GM18858 (cell line): ENCODE measurements around the gene SH3BP4.

Source experiments
- ATAC-seq: cut with Tn5 transposase; IDR thresholded peaks from one replicate; pipeline ENCODE4 v1.9.1; 2021; ENCODE audit not compliant: unreplicated experiment

Gene SH3BP4

DNA sequence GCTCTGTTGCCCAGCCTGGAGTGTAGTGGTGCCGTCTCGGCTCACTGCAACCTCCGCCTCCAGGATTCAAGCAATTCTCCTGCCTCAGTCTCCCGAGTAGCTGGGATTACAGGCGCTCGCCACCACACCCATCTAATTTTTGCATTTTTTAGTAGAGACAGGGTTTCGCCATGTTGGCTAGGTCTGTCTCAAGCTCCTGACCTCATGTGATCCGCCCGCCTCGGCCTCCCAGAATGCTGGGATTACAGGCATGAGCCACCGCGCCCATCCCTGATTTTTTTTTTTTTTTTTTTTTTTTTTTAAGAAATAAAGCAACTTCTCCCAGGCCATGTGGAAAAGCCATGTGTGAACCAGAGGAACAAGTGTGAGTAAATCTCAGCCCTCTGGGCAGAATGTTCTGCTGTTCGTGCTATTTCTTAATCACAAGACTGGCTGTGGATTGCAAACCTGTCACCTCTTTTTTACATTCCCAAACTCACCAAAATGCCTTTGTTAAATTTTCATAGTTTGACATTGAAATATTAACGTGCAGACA is 6.4 kb upstream of the SH3BP4 start:
- no peak for ATAC-seq

DNA sequence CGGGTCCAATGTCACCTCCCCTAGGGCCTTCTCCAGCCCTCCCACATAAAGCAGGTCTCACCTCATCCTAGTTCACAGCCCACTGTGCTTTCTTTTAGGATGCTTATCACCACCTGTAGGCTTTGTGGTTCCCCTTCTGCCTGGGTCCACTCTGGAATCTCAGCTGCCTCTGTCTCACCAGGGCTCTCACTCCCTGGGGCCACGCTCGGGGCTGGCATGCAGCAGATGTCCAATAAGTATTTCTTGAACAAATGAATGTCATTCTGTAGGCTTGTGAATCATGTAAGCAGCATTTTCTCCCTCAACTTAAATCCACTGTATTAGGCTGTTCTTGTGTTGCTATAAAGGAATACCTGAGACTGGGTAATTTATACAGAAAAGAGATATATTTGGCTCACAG is 4.3 kb upstream of the SH3BP4 start:
- ATAC-seq = no peak

DNA sequence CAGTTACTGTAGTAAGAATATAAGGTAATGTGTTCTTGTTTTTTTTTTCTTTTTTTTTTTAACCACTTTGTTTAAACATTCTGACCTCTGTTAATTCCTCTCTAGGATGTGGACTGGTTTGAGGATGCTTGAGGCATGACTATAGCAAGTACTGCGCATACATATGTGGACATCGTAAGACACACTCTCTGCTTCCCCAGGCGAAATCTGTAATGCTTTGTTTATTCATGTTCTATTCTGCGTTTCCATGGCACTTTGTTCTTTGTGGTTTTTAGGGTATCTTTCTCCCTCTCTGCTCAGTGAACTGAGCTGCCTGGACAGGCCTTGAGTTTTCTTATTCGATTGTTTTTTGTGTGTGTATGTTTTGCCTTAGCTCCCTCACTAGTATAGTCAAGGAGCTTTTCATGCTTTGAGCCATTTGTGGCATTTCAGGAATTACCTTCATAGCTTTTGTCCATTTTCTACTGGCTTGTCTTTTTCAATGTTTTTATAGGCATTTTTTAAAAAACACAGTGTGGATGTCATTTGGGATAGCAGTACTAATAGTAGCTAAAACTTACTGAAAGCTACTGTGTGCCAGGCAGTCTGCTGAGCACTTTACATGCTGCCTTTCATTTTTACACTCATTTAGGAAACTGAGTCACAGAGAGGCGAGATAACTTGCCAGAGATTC is 1.9 kb upstream of the SH3BP4 start:
- ATAC-seq = no peak

DNA sequence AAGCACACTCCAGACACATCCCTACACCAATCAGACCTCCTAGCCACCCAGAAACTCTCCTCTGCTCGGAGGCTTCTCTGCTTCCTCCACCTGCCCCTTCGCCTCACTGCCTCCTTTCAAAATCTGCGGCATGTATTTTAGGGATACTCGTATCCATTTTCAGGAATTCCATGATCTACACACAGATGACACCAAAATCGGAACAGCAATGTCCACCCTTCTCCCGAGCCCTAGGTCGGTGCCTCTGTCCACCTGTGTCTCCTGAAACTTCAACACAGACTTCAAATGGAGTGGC is 1.4 kb upstream of the SH3BP4 start:
- ATAC-seq = no peak

DNA sequence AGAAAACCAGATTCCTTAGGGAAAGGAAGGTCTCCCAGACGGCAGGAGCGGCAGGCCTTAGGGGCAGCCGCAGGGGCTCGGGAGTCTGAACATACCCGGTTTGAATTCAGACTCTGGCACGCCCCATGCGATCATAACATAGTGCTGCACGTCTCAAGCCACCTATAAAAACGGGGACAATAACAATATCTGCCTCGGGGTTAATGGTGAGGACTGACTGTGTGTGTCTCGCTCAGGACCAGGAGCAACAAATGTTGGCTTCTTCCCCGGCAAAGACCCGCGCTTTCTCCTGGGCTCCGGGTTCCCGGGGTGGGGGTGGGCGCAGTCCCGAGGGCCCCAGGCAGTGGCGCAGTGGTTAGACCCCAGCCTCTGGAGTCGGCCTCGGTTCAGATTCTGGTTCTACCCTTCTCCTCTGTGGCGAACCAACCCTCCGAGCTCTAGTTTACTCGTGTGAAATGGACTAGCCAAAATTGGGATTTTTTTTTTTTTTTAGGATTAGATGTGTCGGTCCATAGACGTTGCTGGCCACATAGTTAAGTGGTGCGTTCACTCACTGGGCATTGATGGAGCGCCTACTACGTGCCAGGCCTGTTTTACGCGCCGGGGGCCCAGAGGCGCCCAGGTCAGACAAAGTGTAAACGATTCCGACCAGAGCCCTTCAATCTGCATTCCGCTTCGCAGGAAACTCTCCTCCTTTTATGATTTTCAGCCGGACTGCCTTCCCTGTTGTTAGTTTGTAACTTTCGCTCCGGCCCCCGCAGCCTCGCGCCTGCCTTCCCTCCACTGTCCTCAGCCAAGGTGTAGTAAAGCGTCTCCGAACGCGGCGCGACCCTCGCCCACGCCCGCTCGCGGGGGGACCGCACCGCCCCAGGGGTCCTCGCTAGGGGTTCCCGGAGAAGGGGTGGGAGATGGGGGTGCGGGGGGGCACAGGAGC is 820 bp upstream of the SH3BP4 start:
- no peak for ATAC-seq

DNA sequence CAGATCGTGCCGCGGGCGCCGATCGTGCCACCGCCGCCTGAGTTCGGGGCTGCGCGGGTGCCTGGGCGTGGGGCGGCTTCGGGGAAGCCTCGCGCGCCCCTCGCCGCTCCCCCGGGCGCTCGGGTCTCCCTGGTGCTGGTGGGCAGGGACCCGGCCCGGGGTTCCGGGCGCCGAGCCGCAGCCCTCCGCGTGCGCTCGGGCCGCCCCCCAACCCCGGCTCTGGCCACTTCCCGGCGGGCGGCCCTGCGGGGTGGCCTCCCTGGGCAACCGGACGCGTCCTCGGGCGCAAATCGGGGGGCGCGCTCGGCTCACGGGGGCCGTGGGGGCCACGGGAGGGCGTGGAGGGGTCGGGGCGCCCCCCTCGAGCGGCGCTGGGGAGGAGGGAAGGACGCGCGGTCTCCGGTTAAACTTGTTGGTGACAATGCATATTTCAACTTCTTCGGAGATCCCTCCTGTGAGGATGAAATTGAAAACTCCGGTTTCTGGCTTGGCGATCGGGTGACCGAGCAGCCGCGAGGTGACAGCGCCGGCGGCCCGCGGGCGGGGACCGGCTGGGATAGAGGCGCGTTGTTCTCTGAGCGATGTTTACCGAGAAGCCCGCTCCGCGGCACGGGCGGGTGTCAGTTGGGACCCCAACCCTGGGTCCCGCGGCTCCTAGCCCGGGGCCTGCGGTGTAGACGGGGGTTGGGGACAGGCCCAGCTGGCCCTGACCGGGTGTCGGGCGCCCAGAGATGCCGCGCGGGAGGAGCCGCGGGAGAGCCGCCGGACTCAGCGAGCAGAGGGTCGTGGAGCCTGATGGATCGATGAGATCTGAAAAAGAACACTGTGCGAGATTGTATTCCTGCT is 676 bp downstream of the SH3BP4 start:
- no peak for ATAC-seq

DNA sequence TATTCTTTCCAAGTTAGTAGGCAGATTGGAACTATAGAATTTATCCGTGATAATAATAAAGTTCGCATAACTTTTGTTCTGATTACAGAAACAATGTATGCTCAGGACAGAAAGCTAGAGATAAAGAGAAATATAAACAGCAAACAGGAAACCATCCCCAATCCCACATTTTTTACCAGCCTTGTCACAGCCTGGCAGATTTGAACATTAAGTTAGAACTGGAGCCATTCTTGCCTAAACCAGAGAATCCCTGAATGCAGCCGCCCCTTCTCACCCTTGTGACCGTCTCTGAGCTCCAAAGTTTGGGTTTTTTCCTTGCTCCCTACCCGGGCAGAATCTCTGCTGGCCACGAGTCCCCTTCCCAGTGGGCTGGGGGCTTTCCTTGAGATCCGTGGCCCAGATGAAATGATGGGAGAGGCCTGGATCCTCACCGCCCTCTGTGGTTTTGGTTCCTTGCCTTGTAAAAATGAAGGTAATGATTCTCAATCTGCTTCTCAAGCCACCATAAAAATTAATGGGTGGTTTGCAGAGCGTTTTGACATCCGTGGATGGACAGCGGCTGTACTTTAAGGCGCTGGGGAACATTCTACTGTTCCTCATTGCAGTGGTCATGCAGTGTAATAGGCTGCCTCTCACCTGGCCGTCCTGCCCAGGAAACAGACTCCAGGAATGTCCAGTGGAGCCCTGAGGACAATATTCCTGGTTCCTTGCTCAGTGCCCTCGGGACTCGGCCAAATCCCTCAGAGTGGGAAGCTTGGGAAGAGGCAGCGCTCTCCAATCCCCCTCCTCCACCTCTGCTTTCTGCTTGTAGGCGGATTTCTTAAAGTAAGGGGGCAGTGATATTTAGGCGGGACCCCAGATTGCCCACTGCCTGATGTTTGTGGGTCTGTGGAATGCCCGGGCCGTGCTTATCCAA is 1.6 kb downstream of the SH3BP4 start:
- ATAC-seq = no peak

DNA sequence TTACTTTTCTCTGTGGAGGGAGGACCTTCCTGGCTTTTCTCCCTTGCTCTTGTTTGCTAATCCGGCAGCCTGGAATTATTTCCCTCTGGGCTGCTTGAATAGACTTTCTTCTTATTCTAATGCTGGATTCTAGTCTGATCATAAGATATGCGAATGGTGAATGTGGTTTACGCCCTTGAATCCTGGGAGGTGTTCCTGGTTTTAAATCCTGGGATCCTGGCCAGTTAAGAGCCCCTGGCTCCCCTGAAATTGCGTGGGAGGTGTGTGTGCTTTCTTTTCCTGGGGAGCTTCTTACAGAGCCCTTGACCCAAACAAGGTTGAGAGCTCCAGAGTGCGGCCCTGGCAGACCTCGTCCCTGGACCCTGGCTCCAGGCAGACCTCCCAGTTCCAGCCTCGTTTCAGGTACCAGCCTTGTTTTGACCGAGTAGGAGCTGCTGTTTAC is 2.8 kb downstream of the SH3BP4 start:
- no peak for ATAC-seq

DNA sequence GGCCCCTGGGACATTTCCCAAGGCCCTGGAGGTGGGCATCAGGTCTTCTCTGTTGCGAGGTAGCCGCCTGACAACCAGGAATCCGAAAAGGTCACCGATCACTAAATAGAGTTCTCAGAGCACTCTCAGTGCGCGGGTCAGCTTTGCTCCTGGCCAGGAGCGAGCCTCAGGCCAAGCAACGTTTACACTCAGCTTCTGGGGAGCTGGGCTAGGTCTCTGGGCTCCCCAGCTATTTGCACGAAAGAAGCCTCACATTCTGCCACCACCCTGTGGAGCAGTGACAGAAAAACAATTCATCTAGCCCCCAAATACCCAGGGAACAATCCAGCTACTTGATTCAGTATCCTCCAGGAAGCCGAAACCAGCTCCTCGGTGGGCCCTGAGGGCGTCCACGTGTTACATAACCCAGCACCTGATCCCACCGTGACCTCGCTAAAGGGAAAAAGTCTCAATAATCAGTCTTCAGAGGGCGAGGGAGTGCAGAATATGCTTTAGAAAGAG is 3.3 kb downstream of the SH3BP4 start:
- no peak for ATAC-seq

DNA sequence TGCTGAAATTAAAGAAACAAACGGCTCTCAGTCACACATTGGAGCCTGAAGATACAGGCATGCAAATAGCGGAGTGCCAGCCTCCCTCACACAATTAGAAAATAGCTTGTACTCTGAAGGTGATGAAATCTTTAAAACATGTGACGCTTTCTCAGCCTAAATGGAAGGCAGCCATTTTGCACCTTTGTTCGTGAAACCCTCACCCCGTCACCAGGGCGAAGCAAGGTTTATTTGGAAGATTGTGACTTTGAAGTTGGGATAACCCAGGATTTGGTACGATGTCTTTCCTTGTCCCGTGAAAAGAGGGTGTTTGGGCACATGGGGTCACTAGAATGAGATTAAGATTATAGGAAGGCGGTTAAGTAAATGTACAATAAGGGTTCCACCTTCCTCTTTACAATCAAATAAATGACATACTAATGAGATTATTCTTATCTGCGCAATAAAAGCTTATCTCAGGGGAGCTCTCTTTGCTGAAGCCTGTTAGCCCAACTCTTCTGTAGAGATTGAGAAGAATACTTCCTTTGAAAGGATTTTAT is 4.2 kb downstream of the SH3BP4 start:
- ATAC-seq = no peak

DNA sequence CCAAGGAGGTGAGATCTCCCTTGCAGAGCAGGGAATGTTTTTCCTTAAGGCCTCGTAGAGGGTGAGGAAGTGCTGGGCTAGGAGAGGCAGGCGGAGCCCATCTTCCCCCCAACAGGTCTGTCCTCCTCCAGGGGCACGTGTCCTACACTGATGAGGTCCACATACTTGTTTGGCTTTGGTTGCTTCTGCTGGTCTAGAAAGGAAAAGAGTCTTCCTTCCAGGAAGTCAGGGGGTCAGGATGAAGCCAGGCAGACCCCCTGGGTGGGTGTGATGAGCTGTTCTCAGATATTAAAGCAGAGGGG is 6.0 kb downstream of the SH3BP4 start:
- no peak for ATAC-seq

DNA sequence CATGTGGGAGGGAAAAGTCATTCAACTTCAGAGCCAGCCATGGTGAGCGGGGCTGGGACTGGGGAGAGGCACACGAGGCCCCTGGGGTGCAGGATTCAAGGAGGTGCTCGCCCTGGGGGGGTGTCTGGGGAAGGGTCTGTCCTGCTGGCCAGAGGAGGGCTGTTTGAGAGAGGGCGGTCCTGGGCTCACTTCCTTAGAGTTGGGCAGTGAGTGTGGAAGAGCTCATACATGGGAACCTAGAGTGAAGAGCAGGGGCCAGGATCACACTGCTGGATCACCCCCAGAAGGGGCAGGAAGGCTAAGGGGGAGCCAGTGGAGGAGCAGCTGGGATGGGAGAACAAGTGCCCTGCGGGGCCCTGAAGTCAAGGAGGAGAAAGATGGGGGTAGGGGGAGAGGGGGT is 6.5 kb downstream of the SH3BP4 start:
- ATAC-seq = no peak

DNA sequence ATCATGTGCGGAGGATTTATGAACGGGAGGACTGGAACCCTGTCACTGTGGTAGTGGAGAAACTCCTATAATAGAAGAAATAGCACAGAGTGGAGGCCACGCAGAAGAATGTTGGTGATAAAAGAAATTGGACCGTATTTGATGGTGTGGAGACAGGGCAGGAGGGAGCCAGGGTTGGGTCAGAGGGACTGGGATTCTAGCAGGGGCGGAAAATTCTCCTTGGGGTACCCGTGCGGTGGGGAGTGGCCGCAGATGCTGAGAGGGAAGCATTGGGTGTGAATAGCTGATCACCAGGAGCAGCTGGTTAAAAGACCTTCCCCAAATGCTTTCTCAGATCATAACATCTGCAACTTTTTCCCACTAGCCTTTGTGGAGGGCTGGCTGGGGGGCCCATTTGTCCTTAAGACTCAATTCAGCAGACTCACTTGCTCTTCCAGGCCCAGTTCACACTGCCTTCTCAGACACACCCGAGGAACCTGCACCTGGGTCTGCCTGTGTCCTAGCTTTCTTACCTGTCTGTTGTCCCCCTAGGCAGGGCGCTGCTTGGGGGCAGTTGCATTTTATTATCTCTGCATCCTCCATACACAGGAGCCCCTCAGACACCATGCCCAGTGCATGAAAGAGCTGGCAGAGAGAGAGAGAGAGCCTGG is 7.1 kb downstream of the SH3BP4 start:
- ATAC-seq = no peak

DNA sequence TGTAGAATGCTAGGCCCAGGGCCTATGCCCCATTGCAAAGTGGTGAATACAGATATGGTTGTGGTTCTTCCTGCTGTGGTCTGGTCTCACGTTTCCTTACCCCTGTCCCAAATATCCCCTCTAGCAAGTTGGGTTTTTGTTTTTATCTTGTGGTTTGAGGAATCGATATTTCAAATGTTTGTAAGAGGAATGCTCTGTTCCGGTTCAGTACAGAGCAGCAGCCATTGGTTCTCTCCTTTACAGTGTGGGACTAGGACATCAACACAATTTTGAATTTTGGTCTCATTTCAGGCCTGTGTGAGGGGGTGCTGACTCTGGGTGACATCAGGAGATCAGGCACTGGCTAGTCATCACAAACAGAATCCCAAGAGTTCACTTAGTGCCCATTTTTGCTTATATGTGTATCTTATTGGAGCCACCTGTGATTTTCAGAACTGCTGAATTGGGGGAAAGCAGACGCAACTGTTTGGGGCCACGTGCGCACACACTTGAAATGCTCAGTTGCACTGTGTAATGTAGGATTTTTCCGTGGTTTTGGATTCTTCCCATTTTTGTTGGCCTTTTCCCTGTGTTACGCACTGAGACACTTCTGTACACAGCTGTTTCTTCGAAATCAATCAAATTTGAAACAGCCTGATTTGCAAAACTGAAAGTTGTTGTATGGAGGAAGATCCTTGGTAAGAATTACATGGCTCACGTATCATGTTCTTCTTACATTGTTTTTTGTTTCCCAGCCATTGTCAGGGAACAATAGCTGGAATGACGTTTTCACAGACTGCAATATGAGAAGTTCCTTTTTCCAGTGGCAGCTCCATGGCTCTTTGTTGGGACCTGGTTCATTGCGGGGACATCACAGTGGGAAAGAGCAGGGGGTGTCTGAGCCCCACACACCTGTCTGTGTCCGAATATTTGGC is 8.6 kb downstream of the SH3BP4 start:
- ATAC-seq = no peak

DNA sequence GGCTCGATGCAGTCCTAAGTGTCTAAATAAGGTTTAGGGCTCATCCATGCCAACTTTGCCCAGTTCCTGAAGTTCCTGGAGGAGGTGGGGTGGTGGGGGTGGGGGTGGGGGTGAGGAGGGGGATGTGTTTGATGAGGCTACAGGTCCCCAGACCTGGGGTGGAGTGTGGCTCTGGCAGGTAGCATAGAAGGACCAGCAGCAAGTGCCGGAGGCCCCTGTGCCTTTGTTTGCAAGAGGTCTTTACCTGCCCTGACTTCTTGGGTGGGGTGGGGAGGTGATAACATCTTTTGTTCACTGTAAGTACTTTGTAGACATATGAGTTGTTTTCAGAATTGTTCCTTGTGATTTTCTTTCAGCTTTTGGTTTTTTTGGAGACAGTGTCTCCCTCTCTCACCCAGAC is 10.0 kb downstream of the SH3BP4 start:
- no peak for ATAC-seq

DNA sequence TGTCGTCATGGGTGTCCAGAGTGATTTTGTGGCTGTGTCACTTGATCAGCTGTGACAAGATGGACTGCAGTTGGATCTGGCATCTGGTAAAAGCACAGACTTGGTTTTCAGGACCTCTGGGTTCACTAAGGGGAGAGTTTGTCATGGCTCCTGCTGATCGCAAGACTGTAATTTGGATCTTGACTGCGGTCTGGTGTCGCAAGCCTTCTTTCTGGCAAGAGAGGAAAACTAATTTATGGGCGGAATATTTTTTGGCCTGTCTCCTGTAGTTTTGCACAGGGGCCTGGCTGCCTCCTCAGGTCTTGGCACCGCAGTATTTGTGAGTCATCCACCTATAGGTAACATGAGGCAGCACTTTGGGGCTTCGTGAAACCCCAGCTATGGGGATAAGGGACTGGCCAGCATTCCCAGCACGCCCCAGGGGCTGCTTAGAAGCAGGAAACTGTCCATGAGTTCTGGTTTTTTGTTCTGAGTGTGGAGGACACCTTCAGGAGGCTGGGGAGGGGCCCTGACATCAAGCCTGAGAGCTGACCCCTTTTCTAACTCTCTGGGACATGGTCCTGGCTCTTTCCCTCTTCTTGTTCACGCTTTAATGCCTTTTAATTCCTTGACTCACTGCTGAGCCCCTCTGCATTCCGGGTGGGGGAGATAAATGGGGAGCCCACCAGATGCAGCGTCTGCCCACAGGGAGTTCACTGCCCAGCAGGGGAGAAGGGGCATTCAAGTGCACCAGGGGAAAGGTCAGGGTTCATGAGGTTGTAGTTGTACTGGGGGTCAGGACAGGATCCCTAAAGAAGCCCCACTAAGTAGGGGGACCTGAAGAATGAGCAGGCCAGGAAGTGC is 12.2 kb downstream of the SH3BP4 start:
- no peak for ATAC-seq

DNA sequence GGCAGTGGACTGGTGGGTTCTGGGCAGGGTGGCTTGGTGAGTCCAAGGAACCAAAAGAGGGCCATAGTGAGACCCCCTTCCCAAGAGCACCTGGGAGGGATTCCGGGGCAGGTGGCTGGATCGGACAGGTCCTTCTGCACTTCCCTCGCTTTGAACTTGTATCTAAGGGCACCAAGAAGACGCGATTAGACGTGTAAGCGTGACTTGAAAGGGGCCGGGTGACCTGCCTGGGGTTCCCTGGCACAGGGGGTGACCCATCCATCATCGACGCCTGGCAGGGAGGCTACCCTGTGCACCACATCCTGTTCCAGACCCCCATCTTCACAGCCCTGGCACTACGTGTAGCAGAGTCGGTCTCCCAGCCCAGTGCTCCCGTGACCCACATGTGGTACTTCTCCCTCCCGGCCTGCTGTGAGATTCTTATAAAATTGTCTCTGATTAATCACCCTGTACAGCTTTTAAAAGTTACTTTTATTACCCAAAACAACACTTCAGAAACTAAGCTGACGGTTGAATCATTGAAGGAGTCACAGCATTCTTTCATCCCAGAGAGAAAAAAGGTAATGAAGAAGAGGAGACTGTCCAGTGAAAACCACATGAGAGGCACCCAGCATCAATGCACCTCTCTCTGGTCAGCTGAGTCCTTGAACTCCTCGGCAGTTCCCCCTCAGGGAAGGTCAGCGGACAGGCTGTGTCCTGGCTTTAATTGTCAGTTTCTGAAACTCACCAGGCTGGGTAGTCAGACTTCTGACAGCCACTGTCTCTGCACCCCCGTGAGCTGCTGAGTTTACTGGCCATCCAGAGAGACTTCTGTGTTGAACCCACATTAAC is 13.0 kb downstream of the SH3BP4 start:
- no peak for ATAC-seq
